ENCODE data around the gene DCP1A.

- TF ChIP-seq CTCF (IDR thresholded peaks at IDR 0.05; ENCODE audit: extremely low read depth in 1 of 2, insufficient read depth in 1 of 2, low read depth in 1 of 2, low read length in 2 of 2), result no peak
- TF ChIP-seq MAX (IDR thresholded peaks at IDR 0.05; ENCODE audit: insufficient read depth, insufficient read length), result no peak
- TF ChIP-seq MYC (IDR thresholded peaks at IDR 0.05; ENCODE audit: low read depth, low read length), result no peak
- TF ChIP-seq POLR2A (IDR thresholded peaks at IDR 0.05; ENCODE audit: low read depth, low read length), result no peak
These were observed 90.7 kb downstream of the DCP1A start for GRCh38 chr3:53256704-53257055.

Data from endothelial cell of umbilical vein (primary cell).